Breast epithelium (tissue), 4 donors: ENCODE measurements around the gene ANKRD6. TPM values are rescaled to one million over a fixed set of nuclear protein-coding genes. Genes with fewer than 3 reads are reported as not detected.
"Not testable (repeated sequence)": the region's sequence is repeated elsewhere in the genome, so short reads cannot be mapped to it uniquely, and the experiment has no call there.

Experiments
- DNase-seq, 2 donors: peaks; one replicate each; pipeline ENCODE4 v3.0.0-alpha.2; 2019; ENCODE audit warnings: low spot score in 2 of 2
- H3K27ac ChIP-seq, 2 donors: fragments of 200-600 bp; sonication (generic) in 1 of 2; one replicate each; pipeline ENCODE4 v1.5.1; 2016 to 2019; ENCODE audit warnings: mild to moderate bottlenecking in 1 of 2
- H3K27me3 ChIP-seq, 2 donors: fragments of 200-600 bp; sonication (generic) in 1 of 2; one replicate each; pipeline versions ENCODE4 v1.5.1 to v1.6.0; 2017 to 2019; ENCODE audit warnings: control low read depth in 1 of 2, mild to moderate bottlenecking in 1 of 2
- H3K36me3 ChIP-seq: fragments of 200-600 bp; one replicate; pipeline ENCODE4 v1.5.1; 2019
- H3K4me1 ChIP-seq, 2 donors: fragments of 200-600 bp; sonication (generic); one replicate each; pipeline ENCODE4 v1.5.1; 2016 to 2019; ENCODE audit warnings: control low read depth in 1 of 2
- H3K4me3 ChIP-seq, 3 donors: fragments of 200-600 bp; sonication (generic); 1 replicate in 2 of 3; 2 replicates in 1 of 3; pipeline ENCODE4 v1.5.1; 2016 to 2019; ENCODE audit warnings: mild to moderate bottlenecking in 3 of 3, moderate library complexity in 2 of 3
- H3K9me3 ChIP-seq, 2 donors: fragments of 200-600 bp; sonication (generic) in 1 of 2; one replicate each; pipeline ENCODE4 v1.5.1; 2016 to 2019; ENCODE audit warnings: control low read depth in 1 of 2
- CTCF ChIP-seq, 3 donors: fragments of 450-650 bp; IDR thresholded peaks; one replicate each; pipeline ENCODE4 v1.5.1; 2016 to 2017; ENCODE audit warnings: antibody characterized with exemption in 3 of 3, mild to moderate bottlenecking in 3 of 3, moderate library complexity in 3 of 3
- POLR2A ChIP-seq: fragments of 450-650 bp; IDR thresholded peaks from one replicate; pipeline ENCODE4 v1.6.1; 2016; ENCODE audit warnings: antibody characterized with exemption, mild to moderate bottlenecking, moderate library complexity
- POLR2AphosphoS5 ChIP-seq, 3 donors: sonication (generic); formaldehyde crosslinking; IDR thresholded peaks; one replicate each; pipeline ENCODE4 v1.6.1; 2017; ENCODE audit warnings: antibody characterized with exemption in 3 of 3
- intact Hi-C: fragments of 100-400 bp; cut with DNase I; formaldehyde crosslinking; loops from one replicate; pipeline ENCODE4 v1.15.1; 2023; ENCODE audit warnings: low total_unique reads
- total RNA-seq, 3 donors: library from RNA; depleted of rRNA; stranded (reverse); fragments of >200 nt; gene quantifications; one replicate each; pipeline ENCODE4 v1.1.0, GENCODE V29; 2016

Gene ANKRD6
- total RNA-seq, 3 donors from 2014 or later = 9.6 to 23.7 (median 18.0) TPM

- TF ChIP-seq CTCF (IDR thresholded peaks at IDR 0.05) (no peak), POLR2AphosphoS5 (IDR thresholded peaks at IDR 0.05) (no peak), POLR2A (no peak)
- no peak overlapping the region for H3K27ac ChIP-seq
- intact Hi-C loops = no loop called here
- no peaks in the 10 kb centered on the region for H3K4me1 ChIP-seq
- H3K36me3 ChIP-seq = no peaks in the 10 kb centered on the region
- no peaks in the 10 kb centered on the region for H3K9me3 ChIP-seq
- no peaks in the 10 kb centered on the region for H3K27me3 ChIP-seq
- H3K4me3 ChIP-seq = no peak overlapping the region
- DNase-seq = no peak
Measured at GRCh38 chr6:89388846-89389245, 44.1 kb upstream of the ANKRD6 start.

GRCh38 chr6:89392823-89393222 is 40.1 kb upstream of the ANKRD6 start:
- no peaks in the 10 kb centered on the region for H3K36me3 ChIP-seq
- H3K27ac ChIP-seq = no peak overlapping the region
- H3K27me3 ChIP-seq = no peaks in the 10 kb centered on the region
- H3K4me1 ChIP-seq = no peaks in the 10 kb centered on the region
- no peak for TF ChIP-seq CTCF (IDR thresholded peaks at IDR 0.05)
- no peak for TF ChIP-seq POLR2AphosphoS5 (IDR thresholded peaks at IDR 0.05)
- TF ChIP-seq POLR2A = no peak
- intact Hi-C loops = no loop called here
- H3K4me3 ChIP-seq = no peak overlapping the region
- DNase-seq = no peak
- H3K9me3 ChIP-seq = no peaks in the 10 kb centered on the region

DNA sequence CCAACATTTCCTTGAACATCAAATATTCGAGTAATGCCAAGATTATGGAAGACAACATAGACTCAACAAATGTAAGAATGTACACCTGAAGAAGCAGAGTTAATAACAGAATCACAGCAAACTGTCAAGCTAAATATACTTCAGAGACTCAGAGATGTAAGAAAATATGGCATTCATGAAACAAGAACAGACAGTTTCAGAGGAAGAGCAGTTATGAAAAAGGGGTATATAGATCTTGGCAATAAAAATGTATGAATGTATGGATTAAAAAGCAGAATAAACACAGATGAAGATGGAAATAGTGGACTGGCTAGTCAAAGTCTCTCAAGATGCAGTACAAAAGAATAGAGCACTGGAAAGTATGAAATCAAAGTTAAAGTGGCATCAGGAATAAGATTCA is 39.3 kb upstream of the ANKRD6 start:
- DNase-seq = no peak
- no peaks in the 10 kb centered on the region for H3K4me1 ChIP-seq
- no peak overlapping the region for H3K27ac ChIP-seq
- no peaks in the 10 kb centered on the region for H3K27me3 ChIP-seq
- H3K4me3 ChIP-seq = no peak overlapping the region
- TF ChIP-seq POLR2AphosphoS5 (IDR thresholded peaks at IDR 0.05) = no peak
- TF ChIP-seq POLR2A = no peak
- no peak for TF ChIP-seq CTCF (IDR thresholded peaks at IDR 0.05)
- intact Hi-C loops = no loop called here
- no peaks in the 10 kb centered on the region for H3K36me3 ChIP-seq
- no peaks in the 10 kb centered on the region for H3K9me3 ChIP-seq

DNA sequence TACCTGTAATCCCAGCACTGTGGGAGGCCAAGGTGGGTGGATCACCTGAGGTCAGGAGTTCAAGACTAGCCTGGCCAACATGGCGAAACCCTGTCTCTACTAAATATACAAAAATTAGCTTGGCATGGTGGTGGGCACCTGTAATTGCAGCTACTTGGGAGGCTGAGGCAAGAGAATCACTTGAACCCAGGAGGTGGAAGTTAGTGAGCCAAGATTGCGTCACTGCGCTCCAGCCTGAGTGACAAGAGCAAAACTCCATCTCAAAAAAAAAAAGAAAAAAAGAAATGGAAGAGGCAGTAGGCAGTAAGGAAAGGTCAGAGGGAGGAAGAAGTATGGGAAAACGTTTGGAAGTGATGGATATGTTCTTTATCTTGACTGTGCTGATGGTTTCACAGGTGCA is 35.1 kb upstream of the ANKRD6 start:
- intact Hi-C loops, H3K27ac ChIP-seq, DNase-seq: not testable (repeated sequence)

DNA sequence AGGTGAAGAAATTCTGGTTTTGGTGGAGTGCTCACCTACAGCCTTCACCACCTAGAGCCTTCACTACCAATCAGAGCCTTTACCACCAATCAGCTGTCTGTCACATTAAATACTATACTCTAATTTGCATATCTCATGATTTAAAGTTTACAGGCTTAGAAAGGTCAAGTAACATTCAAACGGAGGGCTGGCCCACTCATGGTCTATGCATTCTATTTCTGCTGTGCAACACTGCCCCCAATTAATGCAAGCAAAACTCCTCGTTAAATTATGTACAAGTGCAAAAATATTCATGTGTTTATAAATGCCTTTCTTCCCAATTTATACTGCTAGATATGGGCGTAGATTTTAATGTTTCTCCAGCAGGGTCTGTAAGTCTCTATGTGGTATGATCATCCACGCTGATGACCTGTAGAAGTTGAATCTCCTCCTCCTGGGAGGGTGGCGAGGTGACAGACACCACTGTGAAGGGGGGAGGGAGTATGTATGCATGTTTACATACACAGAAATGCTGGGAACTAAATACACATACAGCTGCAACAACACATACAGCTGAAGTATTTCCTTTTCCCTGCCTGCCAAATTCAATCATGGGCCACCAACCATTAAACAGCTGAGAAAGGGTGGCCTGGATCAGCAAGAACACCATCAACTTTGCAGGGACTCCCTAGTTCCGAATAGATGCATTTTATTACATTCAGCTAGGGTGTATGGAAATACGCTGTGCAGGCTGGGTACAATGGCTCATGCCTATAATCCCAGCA is 34.0 kb upstream of the ANKRD6 start:
- Histone ChIP-seq H3K27ac (no peak overlapping the region), H3K4me1 (no peaks in the 10 kb centered on the region), H3K36me3 (no peaks in the 10 kb centered on the region), H3K9me3 (no peaks in the 10 kb centered on the region), H3K4me3 (no peak overlapping the region), H3K27me3 (no peaks in the 10 kb centered on the region)
- intact Hi-C loops = no loop called here
- DNase-seq = no peak
- TF ChIP-seq POLR2AphosphoS5 (IDR thresholded peaks at IDR 0.05) (no peak), POLR2A (no peak), CTCF (IDR thresholded peaks at IDR 0.05) (no peak)

More for the DNA sequence above, 35.1 kb upstream of the ANKRD6 start:
- not testable (repeated sequence) for H3K4me1 ChIP-seq, H3K36me3 ChIP-seq, H3K4me3 ChIP-seq, H3K27me3 ChIP-seq, H3K9me3 ChIP-seq

- Histone ChIP-seq H3K4me1 (no peaks in the 10 kb centered on the region), H3K27ac (no peak overlapping the region), H3K36me3 (no peaks in the 10 kb centered on the region), H3K4me3 (no peak overlapping the region), H3K27me3 (no peaks in the 10 kb centered on the region), H3K9me3 (no peaks in the 10 kb centered on the region)
- no peak for DNase-seq
- intact Hi-C loops = no loop called here
- TF ChIP-seq POLR2AphosphoS5 (IDR thresholded peaks at IDR 0.05) (no peak), POLR2A (no peak), CTCF (IDR thresholded peaks at IDR 0.05) (no peak)
Measured at GRCh38 chr6:89400050-89400449, 32.9 kb upstream of the ANKRD6 start.
